ENCODE measurements around the gene VSIG10. TPM values are rescaled to one million over a fixed set of nuclear protein-coding genes. Genes with fewer than 3 reads are reported as not detected.

Gene VSIG10
- total RNA-seq, 2 experiments from 2014 or later = 9.2 to 9.8 TPM

DNA sequence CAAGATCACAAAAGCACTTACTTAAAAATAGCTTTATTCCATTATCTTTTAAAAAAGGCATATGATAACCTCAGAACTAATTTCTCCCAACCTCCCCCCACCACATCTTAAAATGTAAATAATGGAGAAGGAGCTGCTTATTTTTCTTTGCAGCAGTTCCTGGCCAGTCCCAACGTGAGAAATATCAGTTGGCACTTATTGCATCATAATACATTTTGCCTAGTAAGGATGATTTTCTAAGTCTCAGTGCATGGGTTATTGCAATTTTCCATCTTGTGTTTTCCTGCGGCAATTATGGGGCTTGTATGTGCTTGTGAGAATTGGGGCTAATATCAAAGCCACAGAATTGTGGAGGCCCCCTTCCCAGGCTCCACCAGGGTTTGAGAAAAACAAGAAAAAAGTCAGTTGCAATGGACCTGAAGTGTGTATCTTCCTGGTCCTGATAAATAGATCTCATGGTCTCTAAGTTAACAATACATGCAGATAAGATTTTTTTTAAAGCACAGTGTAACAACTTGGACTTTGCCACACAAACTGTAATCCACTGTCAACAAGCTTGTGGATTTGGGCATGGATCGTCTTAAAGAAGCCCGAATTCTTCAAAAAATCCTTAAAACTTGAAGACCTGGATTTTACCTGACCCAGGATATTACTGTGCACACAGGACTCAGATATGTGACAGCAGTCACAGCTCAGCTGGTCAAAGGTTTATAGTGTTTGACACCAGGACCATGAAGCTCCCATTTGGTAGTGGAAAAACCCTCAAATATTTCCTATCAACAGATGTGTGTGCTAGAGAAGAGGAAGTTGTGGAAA is 40.0 kb downstream of the VSIG10 start:
- no peaks in the 10 kb centered on the region for H3K9me3 ChIP-seq (ENCODE audit: low read length)
- H2AFZ ChIP-seq (ENCODE audit: low read length) = no peak overlapping the region
- no peak for DNase-seq (ENCODE audit: low spot score)
- TF ChIP-seq, protein P1, sequence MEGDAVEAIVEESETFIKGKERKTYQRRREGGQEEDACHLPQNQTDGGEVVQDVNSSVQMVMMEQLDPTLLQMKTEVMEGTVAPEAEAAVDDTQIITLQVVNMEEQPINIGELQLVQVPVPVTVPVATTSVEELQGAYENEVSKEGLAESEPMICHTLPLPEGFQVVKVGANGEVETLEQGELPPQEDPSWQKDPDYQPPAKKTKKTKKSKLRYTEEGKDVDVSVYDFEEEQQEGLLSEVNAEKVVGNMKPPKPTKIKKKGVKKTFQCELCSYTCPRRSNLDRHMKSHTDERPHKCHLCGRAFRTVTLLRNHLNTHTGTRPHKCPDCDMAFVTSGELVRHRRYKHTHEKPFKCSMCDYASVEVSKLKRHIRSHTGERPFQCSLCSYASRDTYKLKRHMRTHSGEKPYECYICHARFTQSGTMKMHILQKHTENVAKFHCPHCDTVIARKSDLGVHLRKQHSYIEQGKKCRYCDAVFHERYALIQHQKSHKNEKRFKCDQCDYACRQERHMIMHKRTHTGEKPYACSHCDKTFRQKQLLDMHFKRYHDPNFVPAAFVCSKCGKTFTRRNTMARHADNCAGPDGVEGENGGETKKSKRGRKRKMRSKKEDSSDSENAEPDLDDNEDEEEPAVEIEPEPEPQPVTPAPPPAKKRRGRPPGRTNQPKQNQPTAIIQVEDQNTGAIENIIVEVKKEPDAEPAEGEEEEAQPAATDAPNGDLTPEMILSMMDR (conservative IDR thresholded peaks at IDR 0.05; ENCODE audit: low read length) = no peak
- TF ChIP-seq EZH2phosphoT487 (IDR thresholded peaks at IDR 0.05; ENCODE audit: borderline replicate concordance, low read depth, low read length) = no peak
- peaks cover 48% of the 10 kb centered on the region for H3K4me1 ChIP-seq (ENCODE audit: insufficient read depth, low read length, poor library complexity, severe bottlenecking)
- H3K27ac ChIP-seq (ENCODE audit: low read depth, low read length, poor library complexity, severe bottlenecking) = no peak overlapping the region
- H4K20me1 ChIP-seq (ENCODE audit: insufficient read depth, low read length) = no peaks in the 10 kb centered on the region
- no peaks in the 10 kb centered on the region for H3K36me3 ChIP-seq (ENCODE audit: insufficient read depth, low read length)
- BruUV-seq (replicated peaks) = no TSS peak
- H3K4me3 ChIP-seq (ENCODE audit: low read depth, low read length, poor library complexity, severe bottlenecking) = no peak overlapping the region
- H3K4me2 ChIP-seq (ENCODE audit: low read length) = peak overlapping the region; percentile 53
- H3K79me2 ChIP-seq (ENCODE audit: insufficient read depth, low read depth, low read length) = no peaks in the 10 kb centered on the region
- POLR2A ChIA-PET = interaction anchor here (0.6 to 1.4 kb wide), 7 partner anchors 9 to 314 kb away, joined by 3 to 9 read pairs (median 3); no protein-coding TSS in a partner anchor
- intact Hi-C loops (cut with micrococcal nuclease; ENCODE audit: unreplicated experiment) = loop anchor here (5.0 kb wide), 1 partner anchor 74 kb away; the partner anchor contains the start of gene PEBP1
- no peaks in the 10 kb centered on the region for H3K9me2 ChIP-seq (ENCODE audit: insufficient read depth, low read length)
- CTCF ChIA-PET (ENCODE audit: unreplicated experiment) = interaction anchor here (0.5 kb wide), 2 partner anchors 254 to 343 kb away, joined by 4 read pairs; no protein-coding TSS in a partner anchor

DNA sequence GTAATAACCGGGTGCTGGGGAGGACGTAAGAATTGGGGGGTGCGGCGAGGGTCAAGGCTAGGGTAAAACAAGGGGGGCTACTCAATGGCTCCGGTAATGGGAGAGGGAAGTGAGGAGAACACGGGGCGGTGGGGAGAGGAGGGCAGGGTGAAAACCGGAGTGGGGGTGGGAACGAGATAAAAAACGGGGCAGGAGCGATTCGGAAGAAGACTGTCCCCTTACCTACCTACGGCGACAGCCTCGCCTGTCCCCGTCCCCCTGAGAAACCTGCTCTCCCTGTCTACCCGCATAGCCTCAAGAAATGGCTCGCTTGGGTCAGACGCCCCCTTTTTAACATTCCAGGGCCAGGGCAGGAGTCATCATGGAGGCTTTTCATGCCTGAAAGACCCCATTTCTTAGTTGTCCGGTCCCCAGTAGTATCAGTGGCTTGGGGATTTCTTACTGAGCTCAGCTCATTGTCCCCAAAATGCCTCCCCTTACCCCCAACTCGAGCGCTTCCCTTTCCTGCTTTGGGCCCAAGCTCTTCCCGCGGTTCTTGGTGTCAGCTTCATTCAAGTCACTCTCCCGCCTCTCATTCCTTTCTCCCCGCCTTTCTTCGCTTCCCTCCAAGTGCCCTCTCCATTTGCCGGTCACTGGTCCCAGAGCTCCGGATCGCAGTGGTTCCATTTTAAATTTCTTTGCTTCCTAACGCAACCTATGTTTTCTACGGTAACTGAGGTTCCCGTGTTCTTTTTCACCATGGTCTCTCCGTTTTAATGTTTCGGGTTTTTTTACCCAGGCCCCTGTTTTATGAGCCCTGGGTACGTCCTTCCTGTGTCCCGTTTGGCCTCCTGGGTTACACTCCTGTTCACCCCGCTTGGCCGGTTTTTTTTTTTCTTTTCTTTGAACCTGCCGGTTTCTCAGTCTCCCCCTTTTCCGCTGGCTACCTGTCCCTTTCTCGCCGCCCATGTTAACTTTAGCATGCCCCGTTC is 41.7 kb downstream of the VSIG10 start:
- H3K4me3 ChIP-seq (ENCODE audit: low read depth, low read length, poor library complexity, severe bottlenecking) = peak overlapping the region; percentile 78

More for the DNA sequence above, 41.7 kb downstream of the VSIG10 start:
- CTCF ChIA-PET (ENCODE audit: unreplicated experiment) = interaction anchor here (0.7 kb wide), 1 partner anchor 42 kb away, joined by 3 read pairs; no protein-coding TSS in a partner anchor
- Histone ChIP-seq H3K27ac (ENCODE audit: low read depth, low read length, poor library complexity, severe bottlenecking) (peak overlapping the region; percentile 40), H4K20me1 (ENCODE audit: insufficient read depth, low read length) (no peaks in the 10 kb centered on the region), H3K9me2 (ENCODE audit: insufficient read depth, low read length) (no peaks in the 10 kb centered on the region), H3K79me2 (ENCODE audit: insufficient read depth, low read depth, low read length) (no peaks in the 10 kb centered on the region), H2AFZ (ENCODE audit: low read length) (peak overlapping the region; percentile 88), H3K9me3 (ENCODE audit: low read length) (no peaks in the 10 kb centered on the region), H3K36me3 (ENCODE audit: insufficient read depth, low read length) (no peaks in the 10 kb centered on the region), H3K4me1 (ENCODE audit: insufficient read depth, low read length, poor library complexity, severe bottlenecking) (peaks cover 48% of the 10 kb centered on the region), H3K4me2 (ENCODE audit: low read length) (peak overlapping the region; percentile 90)
- intact Hi-C loops (cut with micrococcal nuclease; ENCODE audit: unreplicated experiment) = loop anchor here (5.0 kb wide), 1 partner anchor 75 kb away; the partner anchor contains the start of gene PEBP1
- TF ChIP-seq EZH2phosphoT487 (IDR thresholded peaks at IDR 0.05; ENCODE audit: borderline replicate concordance, low read depth, low read length) = no peak
- TF ChIP-seq, protein P1 (conservative IDR thresholded peaks at IDR 0.05; ENCODE audit: low read length) = no peak
- no TSS peak for BruUV-seq (replicated peaks)
- POLR2A ChIA-PET = interaction anchor here (0.6 to 1.2 kb wide), 3 partner anchors 13 to 2000 kb away, joined by 3 to 5 read pairs (median 3); no protein-coding TSS in a partner anchor
- peak; percentile 13 for DNase-seq (ENCODE audit: low spot score)
